ENCODE measurements around the gene CACNA1D. TPM values are rescaled to one million over a fixed set of nuclear protein-coding genes. Genes with fewer than 3 reads are reported as not detected.

The CACNA1D gene
- total RNA-seq, 1 experiment from 2014 or later, result 1.1 TPM

DNA sequence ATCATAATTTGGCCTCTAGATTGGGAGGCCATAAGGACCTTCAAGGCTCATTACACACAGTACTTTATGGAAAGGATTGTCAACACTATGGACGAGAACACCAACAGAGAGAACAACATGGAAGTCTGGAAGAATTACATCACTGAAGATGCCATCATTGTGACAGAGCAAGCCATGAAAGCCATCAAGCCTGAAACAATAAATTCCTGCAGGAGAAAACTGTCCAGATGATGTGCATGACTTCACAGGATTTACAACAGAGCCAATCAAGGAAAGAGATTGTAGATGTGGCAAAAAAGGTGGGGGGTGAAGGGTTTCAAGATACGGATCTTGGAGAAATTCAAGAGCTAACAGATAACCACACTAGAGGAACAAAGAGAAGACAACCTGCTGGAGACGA, 367.8 kb downstream of the CACNA1D start:
- no peak for ATAC-seq
- Histone ChIP-seq H3K27me3 (ENCODE audit: insufficient read depth, low read length) (no peaks in the 10 kb centered on the region), H2AFZ (ENCODE audit: low read depth, low read length, poor library complexity, severe bottlenecking) (no peak overlapping the region), H3K9ac (ENCODE audit: low read length) (no peak overlapping the region), H3K4me1 (ENCODE audit: control insufficient read depth in 1 of 2, insufficient read depth in 2 of 2, low read length in 2 of 2) (no peaks in the 10 kb centered on the region), H3K27ac (ENCODE audit: low read depth, low read length) (no peak overlapping the region), H3K36me3 (ENCODE audit: control insufficient read depth in 1 of 2, insufficient read depth in 2 of 2, low read length in 2 of 2) (peaks cover 4 to 13% of the 10 kb centered on the region in 2 experiments; a peak in 3 of 4 replicates), H4K20me1 (ENCODE audit: insufficient read depth) (no peaks in the 10 kb centered on the region), H3K9me2 (ENCODE audit: insufficient read depth) (no peaks in the 10 kb centered on the region), H3K9me3 (ENCODE audit: control insufficient read depth in 1 of 2, insufficient read depth in 1 of 2, low read depth in 1 of 2, low read length in 2 of 2) (no peaks in the 10 kb centered on the region), H3K4me2 (ENCODE audit: low read length) (no peak overlapping the region), H3K4me3 (replicated peaks in 1 of 2; ENCODE audit: low read depth in 1 of 2, low read length in 2 of 2) (no peak overlapping the region), H3K79me2 (ENCODE audit: insufficient read depth, low read length) (no peaks in the 10 kb centered on the region)
- no TSS peak for BruUV-seq (replicated peaks)
- CTCF ChIA-PET, result no interaction called here
- TF ChIP-seq, protein P1, sequence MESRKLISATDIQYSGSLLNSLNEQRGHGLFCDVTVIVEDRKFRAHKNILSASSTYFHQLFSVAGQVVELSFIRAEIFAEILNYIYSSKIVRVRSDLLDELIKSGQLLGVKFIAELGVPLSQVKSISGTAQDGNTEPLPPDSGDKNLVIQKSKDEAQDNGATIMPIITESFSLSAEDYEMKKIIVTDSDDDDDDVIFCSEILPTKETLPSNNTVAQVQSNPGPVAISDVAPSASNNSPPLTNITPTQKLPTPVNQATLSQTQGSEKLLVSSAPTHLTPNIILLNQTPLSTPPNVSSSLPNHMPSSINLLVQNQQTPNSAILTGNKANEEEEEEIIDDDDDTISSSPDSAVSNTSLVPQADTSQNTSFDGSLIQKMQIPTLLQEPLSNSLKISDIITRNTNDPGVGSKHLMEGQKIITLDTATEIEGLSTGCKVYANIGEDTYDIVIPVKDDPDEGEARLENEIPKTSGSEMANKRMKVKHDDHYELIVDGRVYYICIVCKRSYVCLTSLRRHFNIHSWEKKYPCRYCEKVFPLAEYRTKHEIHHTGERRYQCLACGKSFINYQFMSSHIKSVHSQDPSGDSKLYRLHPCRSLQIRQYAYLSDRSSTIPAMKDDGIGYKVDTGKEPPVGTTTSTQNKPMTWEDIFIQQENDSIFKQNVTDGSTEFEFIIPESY (IDR thresholded peaks at IDR 0.05; ENCODE audit: extremely low read depth, insufficient replicate concordance, low read length), result no peak
- no peak for TF ChIP-seq FOSL1 (IDR thresholded peaks at IDR 0.05; ENCODE audit: low read depth)
- POLR2A ChIA-PET, result no interaction called here
- no peak for DNase-seq (ENCODE audit: low read depth, low spot score)
- RAD21 ChIA-PET (ENCODE audit: low non-redundant PET in 1 of 2, low total read pairs in 2 of 2, uncharacterized antibody in 2 of 2, unreplicated experiment in 2 of 2), result no interaction called here
- intact Hi-C loops (cut with micrococcal nuclease), result no loop called here

DNA sequence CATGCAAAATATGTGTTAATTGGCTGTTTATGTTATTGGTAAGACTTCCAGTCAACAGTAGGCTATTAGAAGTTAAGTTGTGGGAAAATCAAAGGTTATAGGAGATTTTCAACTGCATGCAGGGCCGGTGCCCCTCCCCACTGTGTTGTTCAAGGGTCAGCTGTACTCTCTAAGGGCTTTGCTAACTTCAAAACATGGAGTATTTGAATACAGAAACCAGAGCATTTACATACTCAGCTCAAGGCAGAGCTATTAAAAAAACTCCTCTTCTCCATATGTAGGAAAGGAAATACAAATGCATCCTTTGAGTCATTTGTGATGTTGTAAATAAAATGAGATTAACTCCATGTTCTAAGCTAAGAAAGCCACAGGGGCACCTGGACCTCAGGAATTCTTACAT, 368.7 kb downstream of the CACNA1D start:
- Histone ChIP-seq H4K20me1 (ENCODE audit: insufficient read depth) (no peaks in the 10 kb centered on the region), H3K9me3 (ENCODE audit: control insufficient read depth in 1 of 2, insufficient read depth in 1 of 2, low read depth in 1 of 2, low read length in 2 of 2) (no peaks in the 10 kb centered on the region), H3K27me3 (ENCODE audit: insufficient read depth, low read length) (no peaks in the 10 kb centered on the region), H3K4me2 (ENCODE audit: low read length) (no peak overlapping the region), H3K79me2 (ENCODE audit: insufficient read depth, low read length) (no peaks in the 10 kb centered on the region), H3K4me3 (replicated peaks in 1 of 2; ENCODE audit: low read depth in 1 of 2, low read length in 2 of 2) (no peak overlapping the region), H2AFZ (ENCODE audit: low read depth, low read length, poor library complexity, severe bottlenecking) (no peak overlapping the region), H3K4me1 (ENCODE audit: control insufficient read depth in 1 of 2, insufficient read depth in 2 of 2, low read length in 2 of 2) (no peaks in the 10 kb centered on the region), H3K9me2 (ENCODE audit: insufficient read depth) (no peaks in the 10 kb centered on the region), H3K36me3 (ENCODE audit: control insufficient read depth in 1 of 2, insufficient read depth in 2 of 2, low read length in 2 of 2) (peaks cover 9 to 13% of the 10 kb centered on the region in 2 experiments; a peak in 3 of 4 replicates), H3K9ac (ENCODE audit: low read length) (no peak overlapping the region), H3K27ac (ENCODE audit: low read depth, low read length) (no peak overlapping the region)
- no peak for DNase-seq (ENCODE audit: low read depth, low spot score)
- intact Hi-C loops (cut with micrococcal nuclease), result no loop called here
- POLR2A ChIA-PET, result no interaction called here
- TF ChIP-seq RAD21 (IDR thresholded peaks at IDR 0.05; ENCODE audit: low read depth) (no peak), FOSL1 (IDR thresholded peaks at IDR 0.05; ENCODE audit: low read depth) (no peak), ZNF274 (IDR thresholded peaks at IDR 0.05; ENCODE audit: low read depth, low read length) (no peak)
- TF ChIP-seq, protein P2, sequence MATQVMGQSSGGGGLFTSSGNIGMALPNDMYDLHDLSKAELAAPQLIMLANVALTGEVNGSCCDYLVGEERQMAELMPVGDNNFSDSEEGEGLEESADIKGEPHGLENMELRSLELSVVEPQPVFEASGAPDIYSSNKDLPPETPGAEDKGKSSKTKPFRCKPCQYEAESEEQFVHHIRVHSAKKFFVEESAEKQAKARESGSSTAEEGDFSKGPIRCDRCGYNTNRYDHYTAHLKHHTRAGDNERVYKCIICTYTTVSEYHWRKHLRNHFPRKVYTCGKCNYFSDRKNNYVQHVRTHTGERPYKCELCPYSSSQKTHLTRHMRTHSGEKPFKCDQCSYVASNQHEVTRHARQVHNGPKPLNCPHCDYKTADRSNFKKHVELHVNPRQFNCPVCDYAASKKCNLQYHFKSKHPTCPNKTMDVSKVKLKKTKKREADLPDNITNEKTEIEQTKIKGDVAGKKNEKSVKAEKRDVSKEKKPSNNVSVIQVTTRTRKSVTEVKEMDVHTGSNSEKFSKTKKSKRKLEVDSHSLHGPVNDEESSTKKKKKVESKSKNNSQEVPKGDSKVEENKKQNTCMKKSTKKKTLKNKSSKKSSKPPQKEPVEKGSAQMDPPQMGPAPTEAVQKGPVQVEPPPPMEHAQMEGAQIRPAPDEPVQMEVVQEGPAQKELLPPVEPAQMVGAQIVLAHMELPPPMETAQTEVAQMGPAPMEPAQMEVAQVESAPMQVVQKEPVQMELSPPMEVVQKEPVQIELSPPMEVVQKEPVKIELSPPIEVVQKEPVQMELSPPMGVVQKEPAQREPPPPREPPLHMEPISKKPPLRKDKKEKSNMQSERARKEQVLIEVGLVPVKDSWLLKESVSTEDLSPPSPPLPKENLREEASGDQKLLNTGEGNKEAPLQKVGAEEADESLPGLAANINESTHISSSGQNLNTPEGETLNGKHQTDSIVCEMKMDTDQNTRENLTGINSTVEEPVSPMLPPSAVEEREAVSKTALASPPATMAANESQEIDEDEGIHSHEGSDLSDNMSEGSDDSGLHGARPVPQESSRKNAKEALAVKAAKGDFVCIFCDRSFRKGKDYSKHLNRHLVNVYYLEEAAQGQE (IDR thresholded peaks at IDR 0.05; ENCODE audit: low read depth), result no peak
- RAD21 ChIA-PET (ENCODE audit: low non-redundant PET in 1 of 2, low total read pairs in 2 of 2, uncharacterized antibody in 2 of 2, unreplicated experiment in 2 of 2), result no interaction called here
- no TSS peak for BruUV-seq (replicated peaks)
- ATAC-seq, result no peak
- CTCF ChIA-PET, result no interaction called here

Measured in HCT116 (cell line).